NB4 (cell line): ENCODE measurements around the gene ZCCHC14.

ENCODE experiments used
- CTCF ChIP-seq: IDR thresholded peaks from one replicate; pipeline ENCODE4 v1.5.1; 2012; ENCODE audit warnings: low read depth, low read length
- MAX ChIP-seq: IDR thresholded peaks from 2 replicates; pipeline ENCODE4 v1.6.1; 2011; ENCODE audit warnings: low read depth, low read length

GRCh38 chr16:87375426-87376135, 117.2 kb downstream of the ZCCHC14 start:
- no peak for TF ChIP-seq CTCF
- no peak for TF ChIP-seq MAX
